HFF-Myc (cell line): Measurements from ENCODE around the gene BNIP3.

Experiments
- DNase-seq: peaks from one replicate; pipeline ENCODE4 v3.0.0-alpha.2; 2011; ENCODE audit warnings: low read depth; ENCODE audit errors: extremely low read depth
- H3K4me3 ChIP-seq: replicated peaks from 2 replicates; pipeline ENCODE4 v1.5.1; 2011; ENCODE audit warnings: low read depth, mild to moderate bottlenecking, control low read depth, low read length
- TF ChIP-seq, protein P1 (sequence below): IDR thresholded peaks from 2 replicates; pipeline ENCODE4 v1.5.1; 2012; ENCODE audit warnings: mild to moderate bottlenecking, low read depth, low read length, control low read depth; ENCODE audit errors: missing control alignments

Gene BNIP3

DNA sequence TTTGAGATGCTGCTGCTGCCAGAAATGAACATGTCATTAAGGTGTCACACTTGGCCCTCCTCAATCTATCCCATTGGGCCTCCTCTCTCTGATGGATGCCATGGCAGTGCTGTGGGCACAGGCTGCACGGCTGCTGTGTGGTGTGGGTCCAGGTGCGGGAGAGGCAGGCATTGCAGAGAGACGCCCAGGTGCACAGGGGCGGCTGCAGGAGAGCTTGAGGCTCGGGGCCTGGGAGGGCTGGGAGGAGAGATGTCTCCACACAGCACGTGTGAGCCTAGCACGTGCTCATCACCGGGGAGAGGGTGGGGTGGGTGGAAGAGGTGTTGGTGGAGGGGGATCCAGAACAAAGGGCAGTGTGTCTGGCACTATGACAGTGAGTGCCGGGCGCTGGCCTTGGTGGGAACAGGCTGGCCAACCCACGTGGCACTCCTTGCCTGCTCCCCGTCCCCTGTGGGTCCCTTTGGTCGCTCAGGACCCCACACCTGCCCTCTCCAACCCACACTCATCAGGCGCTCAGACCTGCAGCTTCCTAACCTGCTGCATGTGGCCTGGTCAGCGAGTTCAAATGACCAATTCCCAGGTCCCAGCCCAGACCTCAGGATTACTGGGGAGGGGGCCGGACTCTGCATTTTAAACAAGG lies 39.9 kb upstream of the BNIP3 start:
- no peak overlapping the region for H3K4me3 ChIP-seq
- TF ChIP-seq, protein P1, sequence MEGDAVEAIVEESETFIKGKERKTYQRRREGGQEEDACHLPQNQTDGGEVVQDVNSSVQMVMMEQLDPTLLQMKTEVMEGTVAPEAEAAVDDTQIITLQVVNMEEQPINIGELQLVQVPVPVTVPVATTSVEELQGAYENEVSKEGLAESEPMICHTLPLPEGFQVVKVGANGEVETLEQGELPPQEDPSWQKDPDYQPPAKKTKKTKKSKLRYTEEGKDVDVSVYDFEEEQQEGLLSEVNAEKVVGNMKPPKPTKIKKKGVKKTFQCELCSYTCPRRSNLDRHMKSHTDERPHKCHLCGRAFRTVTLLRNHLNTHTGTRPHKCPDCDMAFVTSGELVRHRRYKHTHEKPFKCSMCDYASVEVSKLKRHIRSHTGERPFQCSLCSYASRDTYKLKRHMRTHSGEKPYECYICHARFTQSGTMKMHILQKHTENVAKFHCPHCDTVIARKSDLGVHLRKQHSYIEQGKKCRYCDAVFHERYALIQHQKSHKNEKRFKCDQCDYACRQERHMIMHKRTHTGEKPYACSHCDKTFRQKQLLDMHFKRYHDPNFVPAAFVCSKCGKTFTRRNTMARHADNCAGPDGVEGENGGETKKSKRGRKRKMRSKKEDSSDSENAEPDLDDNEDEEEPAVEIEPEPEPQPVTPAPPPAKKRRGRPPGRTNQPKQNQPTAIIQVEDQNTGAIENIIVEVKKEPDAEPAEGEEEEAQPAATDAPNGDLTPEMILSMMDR: no peak
- no peak for DNase-seq

DNA sequence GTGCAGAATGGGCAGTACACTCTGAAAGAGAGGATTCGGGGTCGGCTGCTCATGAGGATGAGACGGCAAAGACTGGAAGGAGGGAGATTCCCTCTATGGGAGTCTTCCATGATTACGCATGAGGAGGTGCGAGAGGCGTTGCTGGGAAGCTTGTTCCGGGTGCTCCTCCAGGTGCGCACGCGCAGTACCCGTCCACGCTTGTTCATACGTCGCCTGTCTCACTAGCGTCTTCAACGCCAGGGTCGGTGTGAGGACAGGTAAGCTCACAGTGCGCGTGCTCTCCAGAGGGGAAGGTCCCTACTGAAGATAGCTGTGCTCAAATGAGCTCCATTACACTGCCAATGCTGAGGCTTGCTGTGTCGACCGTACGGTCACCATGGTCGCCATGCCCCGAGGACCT lies 39.3 kb upstream of the BNIP3 start:
- DNase-seq: no peak
- TF ChIP-seq, protein P1: no peak
- H3K4me3 ChIP-seq: no peak overlapping the region

DNA sequence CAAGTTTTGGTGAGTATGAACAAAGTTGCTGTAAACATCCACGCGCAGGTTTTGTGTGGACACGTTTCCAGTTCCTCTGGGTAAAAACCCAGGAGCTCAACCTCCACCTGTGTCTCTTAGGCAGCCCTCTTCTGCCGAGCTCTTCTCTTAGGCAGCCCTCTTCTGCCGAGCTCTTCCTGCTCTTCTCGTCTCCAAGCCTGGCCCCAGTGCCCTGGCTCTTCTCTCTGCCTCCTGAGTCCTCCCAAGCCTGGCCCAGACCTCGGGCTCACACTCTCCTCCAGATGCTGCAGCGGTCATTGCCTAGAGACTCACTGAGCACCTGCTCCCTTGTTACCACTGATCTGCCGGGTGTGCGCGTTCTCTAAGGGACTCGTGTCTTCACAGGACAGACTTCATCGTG lies 38.7 kb upstream of the BNIP3 start:
- TF ChIP-seq, protein P1: no peak
- DNase-seq: no peak
- no peak overlapping the region for H3K4me3 ChIP-seq

DNA sequence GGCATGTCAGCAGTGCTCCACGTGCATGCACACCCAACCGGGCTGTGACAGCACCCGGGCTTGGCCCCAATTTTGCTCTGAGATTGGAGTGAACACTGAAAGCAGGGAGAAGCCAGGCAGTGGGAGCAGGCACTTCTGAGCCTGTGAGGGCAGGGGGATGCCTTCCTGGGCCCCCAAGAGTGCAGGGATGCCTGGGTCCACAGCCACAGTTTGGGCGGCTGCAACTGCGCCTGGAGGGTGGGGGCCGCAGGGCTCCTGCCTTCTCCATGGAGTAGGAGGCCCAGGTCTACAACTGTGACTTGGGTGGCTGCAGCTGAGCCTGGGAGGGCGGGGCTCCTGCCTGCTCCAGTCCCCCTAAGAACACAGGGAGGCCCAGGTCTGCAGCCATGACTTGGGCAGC lies 37.6 kb upstream of the BNIP3 start:
- TF ChIP-seq, protein P1: no peak
- DNase-seq: no peak
- H3K4me3 ChIP-seq: no peak overlapping the region

DNA sequence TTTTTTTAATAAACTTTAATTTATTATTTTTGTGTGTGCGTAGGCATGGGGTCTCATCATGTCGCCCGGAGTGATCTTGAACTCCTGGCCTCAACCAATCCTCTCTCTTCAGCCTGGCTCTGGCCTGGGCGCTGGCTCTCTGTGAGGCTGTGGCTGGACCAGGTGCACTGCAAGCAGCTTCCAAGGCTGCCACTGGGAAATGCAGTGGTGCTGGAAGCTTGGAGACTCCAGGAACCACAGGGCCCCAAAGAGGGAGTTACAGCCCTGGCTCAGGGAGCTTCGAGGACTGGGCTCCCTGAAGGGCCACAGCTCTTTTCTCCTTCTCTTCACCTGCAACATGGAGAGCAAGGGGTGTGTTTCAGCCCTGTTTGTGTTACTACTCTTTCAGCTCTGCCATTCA lies 36.7 kb upstream of the BNIP3 start:
- TF ChIP-seq, protein P1: no peak
- H3K4me3 ChIP-seq: no peak overlapping the region
- no peak for DNase-seq

DNA sequence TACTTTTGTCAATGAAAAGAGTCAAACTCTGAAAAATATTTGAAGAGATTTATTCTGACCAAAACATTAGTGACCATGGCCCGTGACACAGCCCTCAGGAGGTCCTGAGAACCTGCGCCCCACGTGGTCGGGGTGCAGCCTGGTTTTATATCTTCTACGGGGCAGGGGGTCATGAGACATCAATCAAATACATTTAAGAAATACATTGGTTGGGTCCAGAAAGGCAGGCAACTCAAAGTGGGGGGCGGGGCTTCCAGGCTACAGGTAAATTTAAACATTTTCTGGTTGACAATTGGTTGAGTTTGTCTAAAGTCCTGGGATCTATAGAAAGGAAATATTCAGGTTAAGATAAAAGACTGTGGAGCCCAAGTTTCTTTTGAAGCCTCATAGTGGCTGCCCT lies 34.8 kb upstream of the BNIP3 start:
- TF ChIP-seq, protein P1: no peak
- no peak overlapping the region for H3K4me3 ChIP-seq
- DNase-seq: no peak

DNA sequence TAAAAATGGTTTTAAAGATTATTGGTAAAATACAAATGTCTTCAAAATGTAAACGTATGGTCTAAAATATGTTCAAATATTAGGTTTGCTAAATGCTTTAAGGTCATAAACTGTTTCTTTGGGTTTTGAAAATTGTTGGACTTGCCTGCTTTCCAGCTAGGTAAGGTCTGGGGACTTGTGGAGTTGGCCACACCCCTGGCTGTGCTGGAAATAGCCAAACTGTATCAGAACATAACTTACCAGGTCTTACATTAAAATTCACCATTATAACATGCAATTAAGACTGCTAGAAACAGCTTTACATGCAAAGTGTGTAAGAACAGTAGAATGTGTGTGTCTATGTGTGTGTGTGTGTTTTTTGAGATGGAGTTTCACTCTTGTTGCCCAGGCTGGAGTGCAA lies 29.7 kb upstream of the BNIP3 start:
- no peak for DNase-seq
- no peak overlapping the region for H3K4me3 ChIP-seq
- TF ChIP-seq, protein P1: no peak
